GM21737 (cell line): Measurements from ENCODE around the gene SUMF2.
A peak's percentile ranks its signal among the peaks of the same experiment; 100 is the strongest.
"Not testable (repeated sequence)": the region's sequence is repeated elsewhere in the genome, so short reads cannot be mapped to it uniquely, and the experiment has no call there.

Experiments
- ATAC-seq: cut with Tn5 transposase; IDR thresholded peaks from one replicate; pipeline ENCODE4 v1.9.1; 2021; ENCODE audit warnings: mild to moderate bottlenecking, moderate library complexity; ENCODE audit not compliant: unreplicated experiment

SUMF2 gene

GRCh38 chr7:56062382-56062781, 1.7 kb upstream of the SUMF2 start:
- no peak for ATAC-seq

DNA sequence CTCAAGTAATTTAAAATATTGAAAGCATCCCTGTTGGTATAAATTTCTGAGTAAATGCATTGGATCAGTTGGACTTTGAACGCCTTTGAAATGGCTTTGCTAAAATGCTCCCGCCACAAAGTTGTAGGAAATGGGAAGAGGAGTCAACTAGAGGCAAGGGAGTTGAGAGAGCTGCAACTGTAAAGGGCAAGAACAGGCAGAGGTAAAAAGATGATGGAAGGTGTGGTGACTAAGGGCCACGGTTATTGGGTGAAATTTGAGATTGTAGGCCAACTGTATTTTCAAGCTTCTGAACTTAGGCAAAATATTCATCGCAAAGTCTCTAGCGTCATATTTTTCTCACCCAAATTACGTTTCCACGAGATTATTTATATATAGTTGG, 595 bp upstream of the SUMF2 start:
- ATAC-seq = no peak

- ATAC-seq = not testable (repeated sequence)
Observed at GRCh38 chr7:56066376-56066775, 2.3 kb downstream of the SUMF2 start.

DNA sequence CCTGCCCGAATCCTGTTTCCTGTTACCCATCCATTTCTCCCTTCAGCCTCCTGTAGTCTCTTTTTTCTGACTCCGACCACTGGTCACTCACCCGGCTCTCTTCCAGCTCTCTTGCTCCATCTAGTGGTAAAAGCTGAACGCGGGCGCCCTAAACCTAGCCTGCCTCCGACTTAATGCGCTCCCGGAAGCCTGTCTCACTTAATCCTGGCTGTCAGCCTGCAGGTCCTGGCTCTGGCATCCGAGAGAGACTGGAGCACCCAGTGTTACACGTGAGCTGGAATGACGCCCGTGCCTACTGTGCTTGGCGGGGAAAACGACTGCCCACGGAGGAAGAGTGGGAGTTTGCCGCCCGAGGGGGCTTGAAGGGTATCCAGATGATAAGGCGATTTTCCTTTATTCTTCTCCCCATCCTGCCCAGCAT, 10.3 kb downstream of the SUMF2 start:
- ATAC-seq = peak; percentile 80

DNA sequence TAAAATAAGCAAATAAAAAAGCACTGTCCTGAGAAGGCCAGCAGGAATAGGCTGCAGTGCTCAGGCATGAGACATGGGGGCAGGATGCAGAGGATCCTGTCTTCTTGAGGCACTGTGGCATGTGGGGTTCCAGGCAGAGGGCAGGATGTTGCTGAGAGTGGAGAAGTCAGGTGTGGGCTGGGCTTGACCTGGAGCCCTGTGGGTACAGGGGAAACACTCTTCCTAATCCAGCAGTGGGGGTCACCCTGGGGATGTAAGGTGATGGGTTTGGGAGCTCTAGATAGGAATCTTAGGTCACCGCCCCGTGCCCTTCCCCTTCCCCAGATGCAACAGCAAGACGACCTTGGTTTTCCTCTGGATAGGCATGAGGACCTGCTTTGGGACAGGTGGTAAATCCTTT, 13.6 kb downstream of the SUMF2 start:
- no peak for ATAC-seq

DNA sequence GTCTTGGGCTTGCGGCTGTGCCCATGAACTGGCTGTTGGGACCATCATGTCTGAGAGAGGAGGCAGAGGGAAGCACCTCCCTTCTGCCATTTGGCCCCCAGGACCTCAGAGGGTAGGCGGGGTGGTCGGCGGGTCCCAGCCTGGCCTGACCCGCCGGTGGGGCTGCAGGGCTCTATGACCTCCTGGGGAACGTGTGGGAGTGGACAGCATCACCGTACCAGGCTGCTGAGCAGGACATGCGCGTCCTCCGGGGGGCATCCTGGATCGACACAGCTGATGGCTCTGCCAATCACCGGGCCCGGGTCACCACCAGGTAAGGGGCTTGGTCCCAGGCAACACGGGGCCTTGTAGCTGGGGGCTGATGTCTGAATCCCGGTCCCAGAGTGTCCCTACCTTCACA, 14.1 kb downstream of the SUMF2 start:
- ATAC-seq = no peak

DNA sequence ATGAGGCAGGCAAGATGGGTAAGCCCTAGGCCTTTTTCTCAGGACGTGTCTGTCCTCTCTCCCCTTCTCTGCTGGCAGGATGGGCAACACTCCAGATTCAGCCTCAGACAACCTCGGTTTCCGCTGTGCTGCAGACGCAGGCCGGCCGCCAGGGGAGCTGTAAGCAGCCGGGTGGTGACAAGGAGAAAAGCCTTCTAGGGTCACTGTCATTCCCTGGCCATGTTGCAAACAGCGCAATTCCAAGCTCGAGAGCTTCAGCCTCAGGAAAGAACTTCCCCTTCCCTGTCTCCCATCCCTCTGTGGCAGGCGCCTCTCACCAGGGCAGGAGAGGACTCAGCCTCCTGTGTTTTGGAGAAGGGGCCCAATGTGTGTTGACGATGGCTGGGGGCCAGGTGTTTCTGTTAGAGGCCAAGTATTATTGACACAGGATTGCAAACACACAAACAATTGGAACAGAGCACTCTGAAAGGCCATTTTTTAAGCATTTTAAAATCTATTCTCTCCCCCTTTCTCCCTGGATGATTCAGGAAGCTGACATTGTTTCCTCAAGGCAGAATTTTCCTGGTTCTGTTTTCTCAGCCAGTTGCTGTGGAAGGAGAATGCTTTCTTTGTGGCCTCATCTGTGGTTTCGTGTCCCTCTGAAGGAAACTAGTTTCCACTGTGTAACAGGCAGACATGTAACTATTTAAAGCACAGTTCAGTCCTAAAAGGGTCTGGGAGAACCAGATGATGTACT, 15.5 kb downstream of the SUMF2 start:
- no peak for ATAC-seq

- not testable (repeated sequence) for ATAC-seq
Observed at GRCh38 chr7:56080726-56081435, 16.8 kb downstream of the SUMF2 start.

- ATAC-seq = no peak
Observed at GRCh38 chr7:56081626-56082340, 17.7 kb downstream of the SUMF2 start.

DNA sequence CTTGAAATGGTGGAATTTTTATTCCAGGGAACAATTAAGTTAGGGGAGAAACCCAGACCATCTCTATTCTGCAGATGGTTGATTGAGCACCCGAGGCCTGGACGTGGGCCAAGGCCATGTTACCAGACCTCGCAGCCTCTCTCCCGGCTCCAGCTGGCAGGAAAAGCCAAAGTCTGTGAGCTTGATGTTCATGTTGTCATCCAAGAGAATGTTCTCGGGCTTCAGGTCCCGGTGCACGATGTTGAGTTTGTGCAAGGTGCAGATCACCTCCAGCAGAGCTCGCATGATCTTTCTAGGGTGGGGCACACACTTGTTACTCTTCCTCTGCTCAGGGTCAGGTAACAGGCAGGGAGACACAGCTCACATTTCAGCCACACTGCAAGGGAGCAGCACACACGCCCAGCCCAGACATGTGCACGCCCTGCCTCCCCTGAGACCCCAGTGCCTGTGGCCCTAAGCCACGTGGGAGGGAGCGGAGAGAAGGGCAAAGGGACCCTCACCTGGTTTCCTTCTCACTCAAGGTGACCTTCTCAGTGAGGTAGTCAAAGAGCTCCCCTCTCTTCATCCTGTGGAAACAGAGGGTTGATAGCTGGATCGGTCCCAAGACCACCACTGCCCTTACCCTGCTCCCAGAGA, 19.2 kb downstream of the SUMF2 start:
- no peak for ATAC-seq

- no peak for ATAC-seq
Observed at GRCh38 chr7:56086761-56087160, 22.7 kb downstream of the SUMF2 start.

DNA sequence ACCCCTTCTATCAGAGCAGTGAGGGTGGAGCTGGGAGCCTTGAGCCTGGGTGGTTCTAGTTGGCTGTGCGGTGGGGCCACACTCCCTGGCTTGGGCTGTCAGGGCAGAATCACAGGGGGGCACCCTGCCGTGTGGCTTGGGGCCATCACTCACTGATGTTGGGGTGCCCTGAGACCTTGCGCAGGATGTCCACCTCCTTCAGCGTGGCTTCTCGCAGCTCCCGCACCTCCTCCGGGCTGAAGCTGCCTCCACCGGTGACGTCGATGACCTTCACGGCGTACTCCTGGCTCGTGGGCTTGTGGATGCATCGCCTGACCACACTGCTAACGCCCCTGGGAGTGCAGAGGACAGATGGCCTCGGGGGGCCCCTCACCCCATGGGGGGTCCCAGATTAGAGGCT, 23.4 kb downstream of the SUMF2 start:
- no peak for ATAC-seq

GRCh38 chr7:56091591-56091990, 27.5 kb downstream of the SUMF2 start:
- no peak for ATAC-seq

GRCh38 chr7:56092388-56092787, 28.3 kb downstream of the SUMF2 start:
- ATAC-seq = not testable (repeated sequence)

GRCh38 chr7:56092789-56093531, 28.9 kb downstream of the SUMF2 start, which contains the start of gene PHKG1:
Gene PHKG1, minus strand, starts transcription at chr7:56092952. Its CDS starts 4,011 bp downstream, at chr7:56088941.
- ATAC-seq = no peak

GRCh38 chr7:56097700-56098099, 33.6 kb downstream of the SUMF2 start:
- no peak for ATAC-seq

GRCh38 chr7:56098187-56099008, 34.3 kb downstream of the SUMF2 start:
- ATAC-seq = not testable (repeated sequence)

DNA sequence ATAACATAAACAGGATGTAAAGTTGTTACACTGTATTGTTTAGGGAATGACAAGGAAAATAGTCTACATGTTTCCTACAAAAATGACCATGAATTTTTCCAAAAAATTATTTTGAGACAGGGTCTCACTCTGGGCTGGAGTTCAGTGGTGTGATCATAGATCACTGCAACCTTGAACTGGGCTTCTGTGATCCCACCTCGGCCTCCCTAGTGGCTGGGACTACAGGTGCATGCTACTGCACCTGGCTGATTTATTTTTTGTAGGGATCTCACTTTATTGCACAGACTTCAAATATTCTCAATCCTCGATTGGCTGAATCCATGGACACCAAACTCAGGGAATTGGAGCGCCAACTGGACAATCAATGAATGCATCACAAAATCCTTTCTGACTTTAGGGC, 35.6 kb downstream of the SUMF2 start:
- no peak for ATAC-seq

GRCh38 chr7:56104138-56104537, 40.1 kb downstream of the SUMF2 start:
- not testable (repeated sequence) for ATAC-seq

GRCh38 chr7:56105508-56105907, 41.4 kb downstream of the SUMF2 start:
- no peak for ATAC-seq
